ENCODE data around the gene POLR2E. TPM values are rescaled to one million over a fixed set of nuclear protein-coding genes. Genes with fewer than 3 reads are reported as not detected.

Gene POLR2E
- total RNA-seq, 6 donors from 2014 or later: 50.0 to 176 (median 103) TPM

GRCh38 chr19:1046836-1047695 is 48.1 kb downstream of the POLR2E start:
- 91% methylated on average over 27 to 71 of the region's 77 CpGs for WGBS, 2 donors
- peak in 1 of 2 donors; percentile 85 for DNase-seq

GRCh38 chr19:1046117-1046626 is 49.0 kb downstream of the POLR2E start:
- no peak for ATAC-seq (ENCODE audit: low FRiP score in 2 of 2)
- 95 to 98% methylated on average over 30 of the region's 33 CpGs for WGBS, 2 donors
- Histone ChIP-seq H3K36me3 (peaks cover 0 to 12% (median 5%) of the 10 kb centered on the region in 4 donors), H3K27me3 (no peaks in the 10 kb centered on the region), H3K4me1 (peaks cover 8 to 10% (median 9%) of the 10 kb centered on the region in 4 donors), H3K9me3 (no peaks in the 10 kb centered on the region), H3K27ac (no peak overlapping the region), H3K4me3 (no peak overlapping the region)
- DNase-seq: peak in 1 of 2 donors; percentile 85
- TF ChIP-seq EP300 (IDR thresholded peaks at IDR 0.05) (no peak), CTCF (IDR thresholded peaks at IDR 0.05) (no peak), POLR2A (IDR thresholded peaks at IDR 0.05) (no peak), POLR2AphosphoS5 (IDR thresholded peaks at IDR 0.05) (no peak)

More at GRCh38 chr19:1046836-1047695, 48.1 kb downstream of the POLR2E start:
- no peak for ATAC-seq (ENCODE audit: low FRiP score in 2 of 2)
- peaks cover 0 to 12% (median 5%) of the 10 kb centered on the region in 4 donors for H3K36me3 ChIP-seq
- no peaks in the 10 kb centered on the region for H3K9me3 ChIP-seq
- H3K27ac ChIP-seq: no peak overlapping the region
- H3K4me3 ChIP-seq: no peak overlapping the region
- no peaks in the 10 kb centered on the region for H3K27me3 ChIP-seq
- TF ChIP-seq POLR2A (IDR thresholded peaks at IDR 0.05) (no peak), EP300 (IDR thresholded peaks at IDR 0.05) (no peak), POLR2AphosphoS5 (IDR thresholded peaks at IDR 0.05) (no peak), CTCF (IDR thresholded peaks at IDR 0.05) (no peak)
- H3K4me1 ChIP-seq: peaks cover 0 to 6% (median under 1%) of the 10 kb centered on the region in 4 donors

- ATAC-seq (ENCODE audit: low FRiP score in 2 of 2) (no peak), DNase-seq (peak in 1 of 2 donors; percentile 88)
- TF ChIP-seq POLR2AphosphoS5 (IDR thresholded peaks at IDR 0.05) (no peak), POLR2A (IDR thresholded peaks at IDR 0.05) (no peak), CTCF (IDR thresholded peaks at IDR 0.05) (no peak), EP300 (IDR thresholded peaks at IDR 0.05) (no peak)
- no peaks in the 10 kb centered on the region for H3K9me3 ChIP-seq
- no peak overlapping the region for H3K27ac ChIP-seq
- no peak overlapping the region for H3K4me3 ChIP-seq
- H3K4me1 ChIP-seq: peaks cover 11 to 19% (median 18%) of the 10 kb centered on the region in 4 donors
- no peaks in the 10 kb centered on the region for H3K27me3 ChIP-seq
- peaks cover 0 to 12% (median 5%) of the 10 kb centered on the region in 4 donors for H3K36me3 ChIP-seq
- WGBS, 2 donors: 90 to 92% methylated on average over 10 of the region's 10 CpGs
Observed at GRCh38 chr19:1045247-1045603, 50.0 kb downstream of the POLR2E start.

GRCh38 chr19:1042689-1043511 is 52.3 kb downstream of the POLR2E start:
- no peaks in the 10 kb centered on the region for H3K9me3 ChIP-seq
- ATAC-seq (ENCODE audit: low FRiP score in 2 of 2) (no peak), DNase-seq (peak in 1 of 2 donors; percentile 75)
- no peak overlapping the region for H3K4me3 ChIP-seq
- peaks cover 21 to 41% (median 36%) of the 10 kb centered on the region in 4 donors for H3K4me1 ChIP-seq
- H3K27ac ChIP-seq: no peak overlapping the region
- TF ChIP-seq EP300 (IDR thresholded peaks at IDR 0.05) (no peak), POLR2A (IDR thresholded peaks at IDR 0.05) (no peak), CTCF (IDR thresholded peaks at IDR 0.05) (no peak), POLR2AphosphoS5 (IDR thresholded peaks at IDR 0.05) (no peak)
- 67 to 75% methylated on average over 12 to 14 of the region's 23 CpGs for WGBS, 2 donors
- peaks cover 0 to 13% (median 6%) of the 10 kb centered on the region in 4 donors for H3K36me3 ChIP-seq
- no peaks in the 10 kb centered on the region for H3K27me3 ChIP-seq

All from upper lobe of left lung (tissue), 6 donors.